Vagina (tissue), 2 donors: Measurements from ENCODE around the gene ERH.

Source experiments
- CTCF ChIP-seq, 3 experiments: fragments of 450-650 bp in 2 of 3; fragments of 200-600 bp in 1 of 3; sonication (generic) in 1 of 3; IDR thresholded peaks; one replicate each; pipeline ENCODE4 v1.5.1; 2017 to 2019; ENCODE audit warnings: antibody characterized with exemption in 3 of 3, mild to moderate bottlenecking in 2 of 3, moderate library complexity in 2 of 3
- POLR2A ChIP-seq, 2 donors: fragments of 450-650 bp; IDR thresholded peaks; one replicate each; pipeline ENCODE4 v1.6.1; 2017; ENCODE audit warnings: antibody characterized with exemption in 2 of 2, mild to moderate bottlenecking in 2 of 2, moderate library complexity in 2 of 2
- POLR2AphosphoS5 ChIP-seq, 2 donors: sonication (generic); formaldehyde crosslinking; IDR thresholded peaks; one replicate each; pipeline ENCODE4 v1.9.0; 2017; ENCODE audit warnings: antibody characterized with exemption in 2 of 2, mild to moderate bottlenecking in 2 of 2, low read depth in 1 of 2; ENCODE audit not compliant: insufficient read depth in 1 of 2

DNA sequence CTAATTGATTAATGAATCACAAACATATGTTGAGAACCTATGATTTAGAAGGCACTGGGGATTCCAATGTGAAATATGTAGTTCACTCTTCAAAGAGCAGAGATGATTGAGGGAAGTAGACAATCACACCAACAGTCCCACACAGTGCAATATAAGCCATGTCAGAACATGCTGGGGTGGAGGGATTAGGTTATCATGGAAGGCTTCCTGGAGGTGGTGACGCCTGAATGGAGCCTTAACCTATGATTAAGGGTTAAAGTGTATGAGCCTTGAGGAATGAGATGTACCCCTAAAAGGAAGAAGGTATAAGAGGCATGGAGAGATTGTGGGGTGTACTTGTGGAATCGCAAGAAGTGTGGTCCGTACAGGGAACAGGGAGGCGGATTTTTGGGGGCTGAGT is 31.3 kb downstream of the ERH start:
- no peak for TF ChIP-seq POLR2AphosphoS5 (IDR thresholded peaks at IDR 0.05; ENCODE audit: insufficient read depth in 1 of 2, low read depth in 1 of 2)
- TF ChIP-seq POLR2A (IDR thresholded peaks at IDR 0.05), result no peak
- no peak for TF ChIP-seq CTCF (IDR thresholded peaks at IDR 0.05)
